ENCODE measurements around the gene SMAD5.

DNA sequence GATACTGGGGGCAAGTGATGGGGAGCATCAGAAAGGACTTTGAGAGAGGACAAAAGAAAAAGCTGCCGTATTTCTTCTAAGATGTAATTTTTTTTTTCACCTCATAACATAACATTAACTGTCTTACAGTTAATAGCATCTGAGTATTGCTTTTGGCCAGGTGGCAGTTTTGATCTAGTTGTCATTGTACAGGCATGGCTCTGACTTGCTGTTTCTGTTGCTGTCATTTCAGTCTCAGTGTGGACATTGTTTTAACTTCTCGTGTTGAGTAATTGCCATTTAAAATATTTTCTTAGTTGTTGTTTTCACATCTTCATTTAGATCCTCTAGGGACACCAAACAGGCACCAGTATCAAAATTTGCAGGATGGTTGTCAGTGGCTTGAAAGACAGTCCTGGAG, 12.4 kb downstream of the SMAD5 start:
- TF ChIP-seq, protein P1, sequence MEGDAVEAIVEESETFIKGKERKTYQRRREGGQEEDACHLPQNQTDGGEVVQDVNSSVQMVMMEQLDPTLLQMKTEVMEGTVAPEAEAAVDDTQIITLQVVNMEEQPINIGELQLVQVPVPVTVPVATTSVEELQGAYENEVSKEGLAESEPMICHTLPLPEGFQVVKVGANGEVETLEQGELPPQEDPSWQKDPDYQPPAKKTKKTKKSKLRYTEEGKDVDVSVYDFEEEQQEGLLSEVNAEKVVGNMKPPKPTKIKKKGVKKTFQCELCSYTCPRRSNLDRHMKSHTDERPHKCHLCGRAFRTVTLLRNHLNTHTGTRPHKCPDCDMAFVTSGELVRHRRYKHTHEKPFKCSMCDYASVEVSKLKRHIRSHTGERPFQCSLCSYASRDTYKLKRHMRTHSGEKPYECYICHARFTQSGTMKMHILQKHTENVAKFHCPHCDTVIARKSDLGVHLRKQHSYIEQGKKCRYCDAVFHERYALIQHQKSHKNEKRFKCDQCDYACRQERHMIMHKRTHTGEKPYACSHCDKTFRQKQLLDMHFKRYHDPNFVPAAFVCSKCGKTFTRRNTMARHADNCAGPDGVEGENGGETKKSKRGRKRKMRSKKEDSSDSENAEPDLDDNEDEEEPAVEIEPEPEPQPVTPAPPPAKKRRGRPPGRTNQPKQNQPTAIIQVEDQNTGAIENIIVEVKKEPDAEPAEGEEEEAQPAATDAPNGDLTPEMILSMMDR (CRISPR knock-in tag; IDR thresholded peaks at IDR 0.05) = no peak
- TF ChIP-seq FOXA1 (IDR thresholded peaks at IDR 0.05) = no peak
- TF ChIP-seq FOXA1 (CRISPR knock-in tag; IDR thresholded peaks at IDR 0.05) = no peak
- TF ChIP-seq, protein P2, sequence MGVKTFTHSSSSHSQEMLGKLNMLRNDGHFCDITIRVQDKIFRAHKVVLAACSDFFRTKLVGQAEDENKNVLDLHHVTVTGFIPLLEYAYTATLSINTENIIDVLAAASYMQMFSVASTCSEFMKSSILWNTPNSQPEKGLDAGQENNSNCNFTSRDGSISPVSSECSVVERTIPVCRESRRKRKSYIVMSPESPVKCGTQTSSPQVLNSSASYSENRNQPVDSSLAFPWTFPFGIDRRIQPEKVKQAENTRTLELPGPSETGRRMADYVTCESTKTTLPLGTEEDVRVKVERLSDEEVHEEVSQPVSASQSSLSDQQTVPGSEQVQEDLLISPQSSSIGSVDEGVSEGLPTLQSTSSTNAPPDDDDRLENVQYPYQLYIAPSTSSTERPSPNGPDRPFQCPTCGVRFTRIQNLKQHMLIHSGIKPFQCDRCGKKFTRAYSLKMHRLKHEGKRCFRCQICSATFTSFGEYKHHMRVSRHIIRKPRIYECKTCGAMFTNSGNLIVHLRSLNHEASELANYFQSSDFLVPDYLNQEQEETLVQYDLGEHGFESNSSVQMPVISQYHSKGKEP (CRISPR knock-in tag; IDR thresholded peaks at IDR 0.05) = no peak
- no peak for TF ChIP-seq SATB2 (CRISPR knock-in tag; IDR thresholded peaks at IDR 0.05)
- TF ChIP-seq IKZF1 (IDR thresholded peaks at IDR 0.05) = no peak
- TF ChIP-seq, protein P3, sequence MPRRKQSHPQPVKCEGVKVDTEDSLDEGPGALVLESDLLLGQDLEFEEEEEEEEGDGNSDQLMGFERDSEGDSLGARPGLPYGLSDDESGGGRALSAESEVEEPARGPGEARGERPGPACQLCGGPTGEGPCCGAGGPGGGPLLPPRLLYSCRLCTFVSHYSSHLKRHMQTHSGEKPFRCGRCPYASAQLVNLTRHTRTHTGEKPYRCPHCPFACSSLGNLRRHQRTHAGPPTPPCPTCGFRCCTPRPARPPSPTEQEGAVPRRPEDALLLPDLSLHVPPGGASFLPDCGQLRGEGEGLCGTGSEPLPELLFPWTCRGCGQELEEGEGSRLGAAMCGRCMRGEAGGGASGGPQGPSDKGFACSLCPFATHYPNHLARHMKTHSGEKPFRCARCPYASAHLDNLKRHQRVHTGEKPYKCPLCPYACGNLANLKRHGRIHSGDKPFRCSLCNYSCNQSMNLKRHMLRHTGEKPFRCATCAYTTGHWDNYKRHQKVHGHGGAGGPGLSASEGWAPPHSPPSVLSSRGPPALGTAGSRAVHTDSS (CRISPR knock-in tag; conservative IDR thresholded peaks at IDR 0.05) = no peak
- TF ChIP-seq, protein P4, sequence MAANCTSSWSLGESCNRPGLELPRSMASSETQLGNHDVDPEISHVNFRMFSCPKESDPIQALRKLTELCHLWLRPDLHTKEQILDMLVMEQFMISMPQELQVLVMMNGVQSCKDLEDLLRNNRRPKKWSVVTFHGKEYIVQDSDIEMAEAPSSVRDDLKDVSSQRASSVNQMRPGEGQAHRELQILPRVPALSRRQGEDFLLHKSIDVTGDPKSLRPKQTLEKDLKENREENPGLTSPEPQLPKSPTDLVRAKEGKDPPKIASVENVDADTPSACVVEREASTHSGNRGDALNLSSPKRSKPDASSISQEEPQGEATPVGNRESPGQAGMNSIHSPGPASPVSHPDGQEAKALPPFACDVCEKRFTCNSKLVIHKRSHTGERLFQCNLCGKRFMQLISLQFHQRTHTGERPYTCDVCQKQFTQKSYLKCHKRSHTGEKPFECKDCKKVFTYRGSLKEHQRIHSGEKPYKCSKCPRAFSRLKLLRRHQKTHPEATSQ (CRISPR knock-in tag; IDR thresholded peaks at IDR 0.05; ENCODE audit: borderline replicate concordance) = no peak
- no peak for TF ChIP-seq ATF1 (CRISPR knock-in tag; IDR thresholded peaks at IDR 0.05)

Data from HepG2 (cell line).